GM18909 (cell line): ENCODE results near the gene PCBP3.
"Not testable (repeated sequence)": the region's sequence is repeated elsewhere in the genome, so short reads cannot be mapped to it uniquely, and the experiment has no call there.

Experiments
- ATAC-seq: cut with Tn5 transposase; IDR thresholded peaks from one replicate; pipeline ENCODE4 v1.9.1; 2021; ENCODE audit warnings: mild to moderate bottlenecking; ENCODE audit not compliant: unreplicated experiment, poor library complexity

The PCBP3 gene

DNA sequence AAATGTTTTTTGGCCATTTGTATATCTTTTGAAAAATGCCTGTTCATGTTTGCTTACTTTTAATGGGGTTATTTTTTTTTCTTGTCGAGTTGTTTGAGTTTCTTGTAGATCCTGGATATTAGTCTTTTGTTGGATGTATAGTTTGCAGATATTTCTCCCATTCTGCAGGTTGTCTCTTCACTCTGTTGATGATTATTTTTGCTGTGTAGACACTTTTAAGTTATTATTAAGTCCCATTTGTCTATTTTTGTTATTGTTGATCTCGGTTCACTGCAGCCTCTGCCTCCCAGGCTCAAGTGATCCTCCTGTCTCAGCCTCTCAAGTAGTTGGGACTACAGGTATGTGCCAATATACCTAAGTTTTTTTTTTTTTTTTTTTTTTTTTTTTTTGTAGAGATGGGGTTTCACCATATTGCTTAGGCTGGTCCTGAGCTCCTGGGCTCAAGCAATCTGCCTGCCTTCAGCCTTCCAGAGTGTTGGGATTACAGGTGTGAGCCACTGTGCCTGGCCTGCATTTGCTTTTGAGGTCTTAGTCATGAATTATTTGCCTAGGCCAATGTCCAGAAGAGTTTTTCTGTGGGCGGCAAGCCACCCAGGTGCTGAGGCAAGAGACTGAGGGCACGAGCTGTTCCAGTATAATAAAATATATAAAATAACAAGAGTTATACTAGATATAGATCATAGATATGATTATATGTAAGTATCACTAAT is 18.5 kb downstream of the PCBP3 start:
- ATAC-seq, result not testable (repeated sequence)

GRCh38 chr21:45662623-45663245 is 19.2 kb downstream of the PCBP3 start:
- not testable (repeated sequence) for ATAC-seq

- no peak for ATAC-seq
Observed at GRCh38 chr21:45669382-45669781, 25.9 kb downstream of the PCBP3 start.

- no peak for ATAC-seq
Observed at GRCh38 chr21:45670731-45671130, 27.2 kb downstream of the PCBP3 start.

DNA sequence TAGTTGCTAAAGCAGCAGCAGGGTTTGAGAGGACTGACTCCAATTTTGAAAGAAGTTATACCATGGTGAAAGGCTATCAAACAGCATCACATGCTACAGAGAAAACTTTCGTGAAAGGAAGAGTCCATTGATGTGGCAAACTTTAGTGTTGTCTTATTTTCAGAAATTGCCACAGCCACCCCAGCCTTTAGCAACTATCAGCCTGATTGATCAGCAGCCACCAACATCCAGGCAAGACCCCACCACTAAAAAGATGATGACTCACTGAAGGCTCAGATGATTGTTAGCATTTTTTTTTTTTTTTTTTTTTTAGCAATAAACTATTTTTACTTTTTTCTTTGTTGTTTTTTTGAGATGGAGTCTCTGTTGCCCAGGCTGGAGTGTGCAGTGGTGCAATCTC is 35.3 kb downstream of the PCBP3 start:
- ATAC-seq, result not testable (repeated sequence)

DNA sequence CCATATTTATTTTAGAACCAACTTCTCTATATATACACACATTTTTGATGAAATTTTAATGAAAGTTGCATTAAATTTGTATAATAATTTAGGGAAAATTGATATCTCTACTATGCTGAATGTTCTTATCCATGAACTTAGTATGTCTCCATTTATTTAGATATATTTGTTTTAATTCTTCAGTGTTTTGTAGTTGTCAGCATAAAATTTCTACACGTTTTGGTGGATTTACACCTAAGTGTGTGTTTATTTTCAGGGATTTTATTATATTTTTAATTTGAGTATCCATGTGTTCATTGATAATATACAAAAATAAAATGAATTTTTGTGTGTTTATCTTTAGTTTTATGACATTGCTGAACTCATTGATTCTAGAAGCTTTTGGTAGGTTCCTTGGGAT is 36.7 kb downstream of the PCBP3 start:
- no peak for ATAC-seq

DNA sequence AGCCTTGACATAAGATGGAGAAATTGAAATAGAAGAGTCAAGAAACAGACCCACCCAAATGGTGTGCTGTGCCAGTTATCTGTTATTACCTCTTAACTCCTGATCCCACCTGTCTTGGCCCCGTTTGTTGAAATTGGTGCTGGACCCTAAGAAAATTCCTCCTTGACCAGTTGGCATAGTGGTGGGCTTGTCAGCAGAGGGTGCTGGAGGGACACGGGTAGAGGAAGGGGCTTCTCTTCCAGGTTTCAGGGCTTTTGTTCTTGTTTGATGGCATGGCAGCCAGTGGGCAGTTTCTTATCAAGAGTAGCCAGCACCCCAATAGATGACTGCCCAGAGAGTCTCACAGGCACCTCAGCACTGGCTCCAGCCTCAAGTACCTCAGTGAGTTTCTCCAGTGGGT is 51.6 kb downstream of the PCBP3 start:
- no peak for ATAC-seq

DNA sequence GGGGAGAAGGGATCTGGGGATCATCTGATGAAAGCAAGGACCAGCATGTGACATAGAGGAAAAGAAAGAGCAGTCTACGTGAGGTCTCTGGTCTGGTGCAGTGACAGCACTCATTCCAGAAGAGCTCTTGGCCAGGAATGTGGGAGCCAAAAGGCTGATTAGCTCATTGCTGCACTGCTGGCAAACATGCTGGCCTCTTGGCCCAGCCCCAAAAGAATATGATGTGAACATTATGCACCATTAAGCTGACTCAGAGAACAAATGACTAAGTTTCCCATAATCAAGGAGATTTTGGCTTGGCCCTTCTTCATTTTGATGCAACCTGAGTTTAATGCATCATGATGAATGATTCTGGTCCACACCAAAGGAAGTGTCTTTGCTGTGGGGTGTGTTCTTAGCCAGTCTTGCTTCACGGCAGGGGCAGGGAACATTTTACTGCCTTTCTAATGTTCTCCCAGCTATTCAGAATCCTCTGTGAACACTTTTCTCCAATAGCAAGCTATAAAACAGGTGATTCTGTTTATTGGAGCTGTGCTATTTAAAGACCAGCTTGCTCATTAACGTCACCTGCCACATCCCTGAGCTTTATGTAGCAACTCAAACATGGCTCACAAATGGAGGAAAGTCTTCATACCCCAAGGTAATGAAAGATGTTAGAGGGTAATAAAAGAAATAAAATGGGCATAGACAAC is 55.1 kb downstream of the PCBP3 start:
- no peak for ATAC-seq

DNA sequence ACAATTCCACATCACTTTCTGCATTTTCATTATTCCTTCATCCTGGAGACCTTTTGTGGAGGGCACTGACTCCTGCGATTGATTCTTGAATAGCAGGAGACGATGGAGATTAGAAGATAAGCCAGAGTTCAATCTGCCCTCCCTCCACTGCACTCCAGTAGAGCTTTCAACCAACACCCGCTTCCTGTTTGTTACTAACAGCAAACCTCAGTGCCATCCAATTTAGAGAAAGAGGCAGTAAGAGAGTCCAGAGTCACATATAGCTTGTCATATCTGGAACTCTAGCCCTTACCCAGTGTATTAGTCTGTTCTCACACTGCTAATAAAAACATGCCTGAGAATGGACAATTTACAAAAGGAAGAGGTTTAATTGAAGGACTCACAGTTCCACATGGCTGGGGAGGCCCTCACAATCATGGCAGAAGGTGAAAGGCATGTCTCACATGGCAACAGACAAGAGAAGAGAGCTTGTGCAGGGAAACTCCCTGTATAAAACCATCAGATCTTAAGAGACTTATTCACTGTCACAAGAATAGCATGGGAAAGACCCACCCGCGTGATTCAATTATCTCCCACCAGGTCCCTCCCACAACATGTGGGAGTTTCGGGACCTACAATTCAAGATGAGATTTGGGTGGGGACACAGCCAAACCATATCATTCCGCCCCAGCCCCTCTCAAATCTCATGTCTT is 55.9 kb downstream of the PCBP3 start:
- no peak for ATAC-seq

- ATAC-seq, result no peak
Observed at GRCh38 chr21:45699966-45700365, 56.4 kb downstream of the PCBP3 start.

DNA sequence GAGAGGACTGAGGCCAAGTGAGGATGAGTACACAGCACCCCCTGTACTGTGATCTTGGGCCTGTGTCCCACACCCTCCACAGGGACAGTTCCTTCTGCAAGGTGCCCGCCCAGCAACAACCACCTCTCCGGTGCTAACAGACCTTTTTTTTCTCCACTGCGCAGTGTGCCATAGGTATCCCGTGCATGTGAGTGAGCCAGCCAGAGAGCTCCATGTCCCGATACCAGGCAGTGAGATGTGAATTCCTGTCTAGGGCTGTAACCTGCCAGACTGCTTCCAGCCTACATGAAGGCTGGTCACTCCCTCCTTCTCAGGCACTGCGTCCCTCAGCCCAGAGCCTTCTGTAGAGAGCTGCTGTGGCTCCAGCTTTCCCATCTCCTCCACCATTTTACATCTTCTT is 56.9 kb downstream of the PCBP3 start:
- ATAC-seq, result no peak

DNA sequence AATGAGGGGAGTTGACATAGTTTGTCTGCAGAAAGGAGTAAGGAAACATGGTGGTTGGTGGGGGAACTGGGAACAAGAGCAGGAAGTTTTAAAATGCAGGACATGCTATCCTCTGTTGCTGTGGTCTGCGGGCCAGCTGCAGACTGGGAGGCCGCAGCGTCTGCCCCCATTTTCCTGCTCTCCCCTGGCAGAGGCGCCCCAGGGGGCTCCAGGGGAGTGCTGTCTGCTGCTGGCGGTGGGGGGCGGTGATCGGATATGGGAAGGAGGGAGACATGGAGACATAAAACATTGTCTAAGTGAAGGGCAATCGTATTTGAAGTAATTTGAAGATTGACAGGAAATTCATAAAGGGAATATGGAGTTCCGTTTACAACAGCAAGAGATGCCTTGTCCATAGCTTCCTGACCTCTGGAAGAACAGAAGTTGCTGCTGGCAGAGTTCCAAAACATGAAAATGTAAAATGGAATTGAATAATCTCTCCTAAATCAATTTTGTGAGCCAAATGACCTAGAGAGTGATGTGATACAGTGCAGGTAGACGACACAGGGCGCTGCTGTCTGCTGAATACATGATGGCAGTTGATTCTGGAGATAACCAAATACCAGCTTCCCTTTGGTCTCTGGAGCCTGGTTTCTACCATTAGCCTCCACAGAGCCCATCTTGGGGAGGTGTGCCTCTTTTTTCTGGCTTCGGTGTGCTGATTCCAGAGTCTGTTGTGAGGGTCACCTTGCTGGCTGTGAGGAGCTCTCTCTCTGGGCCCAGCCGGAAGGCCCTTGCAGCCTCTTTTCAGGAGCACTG is 61.0 kb downstream of the PCBP3 start:
- no peak for ATAC-seq

DNA sequence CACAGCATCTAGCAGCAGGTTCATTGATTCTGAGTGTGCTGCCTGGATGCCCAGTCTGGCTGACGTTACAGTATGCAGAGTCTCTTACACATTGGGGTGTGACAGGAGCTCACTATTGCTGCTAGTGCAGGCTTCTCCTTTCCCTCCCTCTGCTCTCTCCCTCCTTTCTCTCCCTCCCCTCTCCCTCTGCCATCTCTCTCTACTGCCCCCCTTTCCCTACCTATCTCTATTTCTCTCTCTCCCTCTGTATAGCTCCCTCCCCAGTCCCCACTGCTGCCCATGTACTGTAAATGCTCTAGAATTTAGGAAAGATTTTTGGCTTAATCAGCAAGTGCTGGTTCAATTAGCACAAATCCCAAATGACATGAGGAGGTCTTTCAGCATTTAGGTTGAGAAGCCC is 62.8 kb downstream of the PCBP3 start:
- no peak for ATAC-seq

- ATAC-seq, result no peak
Observed at GRCh38 chr21:45709173-45709572, 65.6 kb downstream of the PCBP3 start.

DNA sequence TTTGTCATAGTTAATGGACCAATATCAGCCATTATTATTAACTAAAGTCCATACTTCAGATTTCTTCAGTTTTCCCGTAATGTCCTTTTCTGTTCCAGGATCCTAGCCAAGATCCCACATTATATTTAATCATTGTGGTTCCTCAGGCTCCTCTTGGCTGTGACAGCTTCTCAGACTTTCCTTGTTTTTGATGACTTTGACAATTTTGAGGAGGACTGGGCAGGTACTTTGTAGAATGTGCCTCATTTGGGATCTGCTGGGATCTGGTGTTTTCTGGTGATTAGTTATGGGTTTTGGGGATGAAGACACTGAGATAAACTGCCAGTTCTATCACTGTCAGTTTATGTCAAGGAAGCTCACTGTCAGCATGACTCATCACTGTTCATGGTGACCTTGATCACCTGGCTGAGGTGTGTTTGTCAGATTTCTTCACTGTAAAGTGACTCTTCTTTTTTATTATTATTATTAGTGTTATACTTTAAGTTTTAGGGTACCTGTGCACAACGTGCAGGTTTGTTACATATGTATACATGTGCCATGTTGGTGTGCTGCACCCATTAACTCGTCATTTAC is 66.3 kb downstream of the PCBP3 start:
- no peak for ATAC-seq

DNA sequence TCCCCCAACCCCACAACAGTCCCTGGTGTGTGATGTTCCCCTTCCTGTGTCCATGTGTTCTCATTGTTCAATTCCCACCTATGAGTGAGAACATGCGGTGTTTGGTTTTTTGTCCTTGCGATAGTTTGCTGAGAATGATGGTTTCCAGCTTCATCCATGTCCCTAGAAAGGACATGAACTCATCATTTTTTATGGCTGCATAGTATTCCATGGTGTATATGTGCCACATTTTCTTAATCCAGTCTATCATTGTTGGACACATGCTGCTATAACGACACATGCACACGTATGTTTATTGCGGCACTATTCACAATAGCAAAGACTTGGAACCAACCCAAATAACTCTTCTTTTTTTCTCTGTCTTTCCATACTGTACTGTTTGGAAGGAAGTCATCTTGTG is 66.8 kb downstream of the PCBP3 start:
- ATAC-seq, result not testable (repeated sequence)

DNA sequence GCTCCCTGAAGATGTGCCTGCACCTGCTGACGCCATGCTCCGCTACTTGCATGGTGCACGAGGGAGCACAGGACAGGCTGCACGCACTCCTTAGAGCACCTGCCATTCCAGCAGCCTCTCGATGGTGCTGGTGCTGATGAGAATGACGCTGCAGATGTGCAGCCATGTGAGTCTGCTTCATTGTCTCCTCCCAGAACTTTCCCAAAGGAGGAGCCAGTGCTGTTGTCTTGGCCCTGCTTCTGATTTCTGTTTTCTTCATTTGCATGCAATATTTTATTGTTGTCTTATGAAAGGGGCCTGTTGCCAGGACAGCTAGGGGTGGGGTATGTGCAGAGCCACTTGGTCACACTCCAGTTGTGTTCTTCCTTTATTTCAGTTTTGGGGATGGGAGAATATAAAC is 70.1 kb downstream of the PCBP3 start:
- no peak for ATAC-seq

GRCh38 chr21:45715441-45715840 is 71.9 kb downstream of the PCBP3 start:
- ATAC-seq, result no peak

- no peak for ATAC-seq
Observed at GRCh38 chr21:45718413-45718812, 74.9 kb downstream of the PCBP3 start.
